SH-SY5Y (cell line): ENCODE measurements around the gene RIN3.

ENCODE experiments used
- GATA2 ChIP-seq: IDR thresholded peaks from 2 replicates; pipeline ENCODE4 v1.6.1; 2011; ENCODE audit warnings: mild to moderate bottlenecking, low read depth, low read length
- GATA3 ChIP-seq: IDR thresholded peaks from 2 replicates; pipeline ENCODE4 v1.6.1; 2011; ENCODE audit warnings: low read depth, mild to moderate bottlenecking, low read length, moderate library complexity

Gene RIN3, protein sequence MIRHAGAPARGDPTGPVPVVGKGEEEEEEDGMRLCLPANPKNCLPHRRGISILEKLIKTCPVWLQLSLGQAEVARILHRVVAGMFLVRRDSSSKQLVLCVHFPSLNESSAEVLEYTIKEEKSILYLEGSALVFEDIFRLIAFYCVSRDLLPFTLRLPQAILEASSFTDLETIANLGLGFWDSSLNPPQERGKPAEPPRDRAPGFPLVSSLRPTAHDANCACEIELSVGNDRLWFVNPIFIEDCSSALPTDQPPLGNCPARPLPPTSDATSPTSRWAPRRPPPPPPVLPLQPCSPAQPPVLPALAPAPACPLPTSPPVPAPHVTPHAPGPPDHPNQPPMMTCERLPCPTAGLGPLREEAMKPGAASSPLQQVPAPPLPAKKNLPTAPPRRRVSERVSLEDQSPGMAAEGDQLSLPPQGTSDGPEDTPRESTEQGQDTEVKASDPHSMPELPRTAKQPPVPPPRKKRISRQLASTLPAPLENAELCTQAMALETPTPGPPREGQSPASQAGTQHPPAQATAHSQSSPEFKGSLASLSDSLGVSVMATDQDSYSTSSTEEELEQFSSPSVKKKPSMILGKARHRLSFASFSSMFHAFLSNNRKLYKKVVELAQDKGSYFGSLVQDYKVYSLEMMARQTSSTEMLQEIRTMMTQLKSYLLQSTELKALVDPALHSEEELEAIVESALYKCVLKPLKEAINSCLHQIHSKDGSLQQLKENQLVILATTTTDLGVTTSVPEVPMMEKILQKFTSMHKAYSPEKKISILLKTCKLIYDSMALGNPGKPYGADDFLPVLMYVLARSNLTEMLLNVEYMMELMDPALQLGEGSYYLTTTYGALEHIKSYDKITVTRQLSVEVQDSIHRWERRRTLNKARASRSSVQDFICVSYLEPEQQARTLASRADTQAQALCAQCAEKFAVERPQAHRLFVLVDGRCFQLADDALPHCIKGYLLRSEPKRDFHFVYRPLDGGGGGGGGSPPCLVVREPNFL

DNA sequence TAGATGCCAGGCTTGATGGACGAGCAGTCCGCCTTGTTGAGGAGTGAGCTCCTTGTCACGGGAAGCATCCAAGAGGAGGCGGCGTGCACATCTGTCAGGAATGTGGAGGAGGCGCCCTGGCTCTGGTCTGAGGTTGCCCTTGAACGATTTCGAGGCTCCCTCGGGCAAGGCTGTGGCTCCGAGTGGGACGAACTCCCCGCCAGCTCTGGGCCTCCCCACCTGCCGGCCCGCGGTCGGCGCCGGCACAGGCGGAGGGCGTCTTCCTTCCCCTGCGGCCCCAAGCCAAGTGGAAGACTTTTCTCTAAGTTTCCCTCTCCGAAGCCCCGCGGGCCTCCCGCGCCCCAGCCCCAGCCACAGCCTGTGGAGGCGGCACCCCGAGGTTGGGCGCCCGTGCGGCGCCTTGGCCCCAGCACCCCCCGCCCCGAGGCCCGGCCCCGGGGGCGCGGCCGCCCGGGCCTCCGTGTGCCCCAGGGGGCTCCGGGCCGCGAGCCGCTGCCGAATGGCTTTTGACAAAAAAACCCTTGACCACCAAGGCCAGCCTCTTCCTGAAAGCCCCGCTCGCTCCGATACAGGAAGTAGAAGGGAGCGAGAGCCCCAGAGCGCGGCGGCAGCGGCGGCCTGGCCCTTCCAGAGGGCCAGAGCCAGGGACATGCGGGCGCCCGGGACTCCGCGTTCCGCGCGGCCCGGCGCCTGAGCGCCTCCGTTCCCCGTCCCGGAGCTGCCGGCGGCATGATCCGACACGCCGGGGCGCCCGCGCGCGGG is at the start of gene RIN3:
Gene RIN3, plus strand, starts transcription at position 578 of the 762 bp plus-strand sequence. Its CDS starts 152 bp downstream, at position 730.
- no peak for TF ChIP-seq GATA3
- no peak for TF ChIP-seq GATA2

DNA sequence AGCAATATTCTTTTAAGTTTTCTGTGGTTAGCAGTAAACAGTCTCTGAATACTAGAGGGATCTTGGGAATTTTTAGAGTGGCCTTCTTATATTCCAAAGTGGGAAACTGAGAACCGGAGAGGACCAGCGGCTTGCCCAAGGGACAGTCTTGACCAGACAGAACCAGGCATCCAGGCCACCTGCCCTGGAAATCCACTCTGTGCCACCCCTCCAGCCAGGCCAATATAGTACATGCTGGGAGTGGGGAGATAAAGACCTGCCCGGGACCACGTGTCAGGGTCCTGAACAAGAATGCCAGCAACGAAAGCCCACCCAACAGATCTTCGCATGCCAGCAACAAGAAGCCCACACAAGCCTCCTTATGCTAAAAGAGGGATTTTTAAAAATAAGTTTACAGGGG is 49.4 kb upstream of the RIN3 start:
- TF ChIP-seq GATA3 (no peak), GATA2 (no peak)

DNA sequence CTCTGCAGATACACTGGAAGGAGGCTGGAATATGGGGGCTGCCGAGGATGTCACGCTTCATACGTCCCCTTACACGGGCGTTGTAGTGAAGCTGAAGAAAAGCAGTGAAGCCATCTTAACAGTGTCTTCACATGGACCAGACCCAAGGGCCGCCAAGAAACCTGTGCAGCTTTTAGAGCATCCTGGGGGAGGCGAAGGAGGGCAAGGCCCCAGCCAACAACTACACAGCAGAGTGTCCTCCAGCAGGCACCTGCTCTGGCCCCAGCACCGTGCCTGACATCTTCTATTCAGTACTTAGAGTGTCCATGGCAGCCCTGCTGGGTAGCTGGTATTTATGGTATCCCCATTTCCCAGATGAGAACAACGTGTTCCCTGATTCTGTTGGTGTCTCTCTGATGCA is 48.9 kb upstream of the RIN3 start:
- TF ChIP-seq GATA2 (no peak), GATA3 (no peak)

DNA sequence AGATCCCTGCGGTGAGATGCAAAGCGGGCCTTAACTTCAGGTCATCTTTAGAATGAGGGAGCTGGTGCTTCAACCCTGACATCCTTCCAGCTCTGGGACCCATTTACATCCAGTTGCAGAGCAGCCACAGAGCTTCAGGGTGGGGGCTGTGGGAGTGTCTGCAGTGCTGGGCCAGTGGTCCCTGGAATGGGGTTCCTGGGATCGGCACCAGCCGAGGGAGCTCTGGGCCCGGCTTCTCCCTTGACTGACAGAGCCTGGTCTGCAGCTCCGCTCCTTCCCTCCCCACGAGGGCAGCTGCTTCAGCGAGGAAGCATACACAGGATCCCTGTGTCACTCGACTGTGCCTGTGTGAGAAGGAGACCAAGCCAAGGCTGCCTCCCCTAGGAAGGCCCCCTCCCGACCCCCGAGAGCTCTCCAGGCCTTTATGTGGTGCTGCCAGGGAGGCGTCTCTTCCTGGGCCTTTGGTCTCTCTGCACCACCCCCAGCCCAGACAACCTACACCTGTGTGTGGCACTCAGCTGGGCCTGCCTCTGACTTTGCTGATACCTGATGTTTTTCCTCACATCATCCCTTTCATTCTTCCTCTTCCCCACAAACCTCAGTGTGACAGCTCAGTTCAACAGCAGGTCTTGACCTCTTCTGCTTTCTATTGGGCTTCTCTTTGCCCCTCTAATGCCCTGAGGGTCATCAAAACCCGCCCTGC is 48.1 kb upstream of the RIN3 start:
- no peak for TF ChIP-seq GATA2
- TF ChIP-seq GATA3: no peak

DNA sequence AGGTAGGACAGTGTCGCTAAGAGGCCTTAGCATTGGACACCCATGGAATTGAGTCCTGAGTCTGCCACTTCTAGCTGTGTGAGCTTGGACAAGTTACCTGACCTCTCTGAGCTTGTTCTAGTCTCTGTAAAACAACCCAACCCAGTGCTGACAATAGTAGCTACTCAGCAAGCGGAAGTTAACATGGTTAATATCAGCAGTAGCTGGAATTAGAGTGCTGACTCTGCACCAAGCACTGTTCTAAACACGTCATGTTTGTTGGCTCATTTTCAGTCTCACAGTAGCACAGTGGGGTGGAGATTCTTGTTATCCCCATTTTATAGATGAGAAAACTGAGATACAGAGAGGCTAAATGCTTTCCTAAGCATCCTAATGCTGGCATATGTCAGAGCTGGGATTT is 47.5 kb upstream of the RIN3 start:
- TF ChIP-seq GATA2 (no peak), GATA3 (no peak)

DNA sequence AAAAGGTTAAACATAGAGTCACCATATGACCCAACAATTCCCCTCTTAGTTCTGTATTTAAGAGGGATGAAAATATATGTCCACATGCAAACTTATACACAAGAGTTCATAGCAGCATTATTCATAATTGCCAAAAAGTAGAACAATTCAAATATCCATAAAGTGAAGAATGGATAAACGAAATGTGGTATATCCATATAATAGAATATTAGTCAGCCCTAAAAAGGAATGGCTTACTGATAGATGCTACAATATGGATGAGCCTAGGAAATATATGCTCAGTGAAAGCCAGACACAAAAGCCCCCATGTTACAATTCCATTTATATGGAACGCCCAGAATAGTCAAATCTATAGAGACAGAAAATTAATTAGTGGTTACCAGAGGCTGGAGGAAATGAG is 44.1 kb upstream of the RIN3 start:
- TF ChIP-seq GATA3 (no peak), GATA2 (no peak)

DNA sequence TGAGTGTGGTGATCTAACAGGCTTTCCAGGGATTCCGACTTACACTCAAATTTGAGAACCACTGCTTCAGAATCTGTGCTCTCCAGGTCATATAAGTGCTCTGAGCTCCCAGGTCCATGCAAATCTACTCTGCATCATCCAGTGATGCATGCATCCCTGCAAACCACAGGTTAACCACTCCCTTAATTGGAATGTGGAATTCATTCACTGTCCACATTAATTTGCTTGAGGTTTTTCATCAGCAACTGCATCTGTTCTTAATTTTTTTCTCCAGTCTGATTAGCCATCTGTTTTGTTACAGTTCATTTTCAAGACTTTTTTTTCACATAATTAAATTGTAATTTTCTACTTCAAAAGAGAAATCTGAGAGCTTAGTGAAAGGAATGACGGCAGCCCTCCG is 43.4 kb upstream of the RIN3 start:
- TF ChIP-seq GATA3: no peak
- TF ChIP-seq GATA2: no peak

DNA sequence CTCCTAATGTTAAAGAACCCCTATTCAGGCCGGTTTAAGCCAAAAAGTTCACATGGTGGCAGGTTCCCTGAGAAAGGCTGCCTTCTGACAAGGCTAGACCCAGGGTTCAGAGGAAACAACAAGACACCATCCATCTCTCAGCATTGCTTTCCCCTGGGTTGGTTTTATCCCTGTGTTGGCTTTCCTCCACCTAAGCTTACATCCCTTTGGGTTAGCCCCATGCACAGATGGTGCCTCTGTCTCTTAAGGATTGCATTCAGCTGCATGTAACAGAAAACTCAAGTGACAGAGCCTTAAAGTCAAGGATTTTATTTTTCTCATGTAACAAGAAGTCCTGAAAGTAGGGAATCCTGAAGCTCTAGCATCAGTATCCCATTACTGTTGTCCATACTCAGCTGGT is 42.8 kb upstream of the RIN3 start:
- no peak for TF ChIP-seq GATA2
- no peak for TF ChIP-seq GATA3

DNA sequence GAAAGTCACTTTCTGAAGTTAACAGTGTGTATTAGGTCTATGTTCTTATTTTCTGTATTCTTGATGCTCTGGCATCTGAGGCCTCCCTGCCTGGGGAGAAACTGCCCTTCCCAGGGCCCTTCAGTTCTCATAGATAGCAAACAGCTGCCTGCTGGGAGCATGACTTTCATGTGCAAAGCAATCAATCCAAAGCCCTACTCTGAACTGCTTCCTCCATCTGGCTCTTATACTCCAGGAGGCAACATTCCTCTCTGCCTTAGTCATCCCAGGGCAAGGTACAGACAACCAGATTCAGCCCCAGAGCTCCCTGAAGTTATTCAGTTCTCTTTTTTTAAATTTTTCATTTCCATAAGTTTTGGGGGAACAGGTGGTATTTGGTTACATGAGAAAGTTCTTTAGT is 41.7 kb upstream of the RIN3 start:
- TF ChIP-seq GATA3: no peak
- TF ChIP-seq GATA2: no peak

DNA sequence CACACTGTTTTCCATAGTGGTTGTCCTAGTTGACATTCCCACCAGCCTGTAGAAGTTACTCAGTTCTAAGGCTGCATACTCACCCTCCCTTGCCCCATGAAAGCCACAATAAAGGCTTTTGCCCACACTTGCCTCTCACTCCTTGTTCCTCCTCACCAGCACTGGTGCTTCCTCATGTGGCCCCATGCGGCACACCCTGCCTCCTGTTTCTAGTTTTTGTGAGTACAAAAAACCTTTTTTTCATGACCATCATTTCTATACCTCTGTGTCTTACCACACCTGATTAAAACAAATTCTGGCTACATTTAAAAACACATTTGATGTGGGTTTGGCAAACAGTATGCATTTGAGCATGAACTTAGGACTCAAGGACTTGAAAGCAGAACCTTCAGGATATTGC is 40.7 kb upstream of the RIN3 start:
- TF ChIP-seq GATA2: no peak
- no peak for TF ChIP-seq GATA3

DNA sequence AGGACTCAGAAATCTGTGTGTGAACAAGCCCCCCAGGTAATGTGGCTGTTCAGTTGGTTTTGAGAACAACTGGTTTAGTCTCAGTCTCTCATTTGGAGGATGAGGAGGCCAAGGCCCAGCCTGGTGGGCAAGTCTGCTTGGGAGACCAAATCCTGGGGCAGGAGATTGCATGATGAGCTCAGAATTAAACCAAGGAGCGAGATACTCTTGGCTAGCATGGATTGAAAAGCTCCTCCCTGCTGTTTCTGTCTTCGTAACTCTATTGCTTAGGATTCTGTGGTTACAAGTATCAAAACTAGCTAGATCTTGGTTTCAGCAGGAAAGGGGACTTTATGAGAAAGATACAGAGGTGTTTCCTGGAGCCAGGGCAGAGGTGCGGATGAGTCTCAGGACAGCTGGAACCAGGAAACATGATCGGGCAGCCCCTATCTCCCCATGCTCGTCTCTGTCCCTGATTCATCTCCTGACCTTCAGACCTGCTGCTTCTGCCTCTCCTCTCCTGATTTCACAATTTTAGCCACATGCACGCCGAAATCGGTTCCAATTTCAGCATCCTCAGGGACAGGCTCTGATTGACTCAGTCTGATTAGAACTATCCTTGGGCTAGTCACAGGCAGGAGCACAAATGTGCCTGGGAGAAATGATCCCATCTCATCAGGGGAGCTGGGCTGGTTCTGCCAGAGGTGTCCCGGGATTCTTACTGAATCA is 40.2 kb upstream of the RIN3 start:
- TF ChIP-seq GATA2 (no peak), GATA3 (no peak)

DNA sequence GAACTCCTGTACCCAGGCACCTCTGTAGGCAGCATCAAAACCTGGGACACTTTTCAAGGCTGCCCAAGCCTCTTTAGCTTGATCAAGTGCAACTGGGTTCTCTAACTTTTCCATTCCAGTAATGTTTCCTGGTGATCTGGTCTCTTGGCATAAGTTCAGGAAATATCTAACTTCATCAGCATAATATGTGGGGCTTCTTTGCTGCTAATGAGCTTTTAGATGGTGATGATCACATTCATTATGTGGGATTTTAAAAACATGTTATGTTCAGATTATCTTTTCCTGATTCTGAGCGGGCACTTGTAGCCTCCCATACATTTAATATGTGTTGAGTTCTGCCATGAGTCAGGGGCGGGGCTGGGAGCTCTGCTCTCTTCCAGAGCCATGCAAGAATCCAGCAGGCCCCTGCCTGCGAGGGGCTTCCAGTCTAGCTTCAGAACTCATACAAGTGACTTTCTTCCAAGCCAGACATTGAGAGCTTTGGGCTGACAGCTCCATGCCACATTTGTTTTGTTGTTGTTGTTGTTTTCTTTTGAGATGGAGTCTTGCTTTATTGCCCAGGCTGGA is 39.5 kb upstream of the RIN3 start:
- TF ChIP-seq GATA2 (no peak), GATA3 (no peak)

DNA sequence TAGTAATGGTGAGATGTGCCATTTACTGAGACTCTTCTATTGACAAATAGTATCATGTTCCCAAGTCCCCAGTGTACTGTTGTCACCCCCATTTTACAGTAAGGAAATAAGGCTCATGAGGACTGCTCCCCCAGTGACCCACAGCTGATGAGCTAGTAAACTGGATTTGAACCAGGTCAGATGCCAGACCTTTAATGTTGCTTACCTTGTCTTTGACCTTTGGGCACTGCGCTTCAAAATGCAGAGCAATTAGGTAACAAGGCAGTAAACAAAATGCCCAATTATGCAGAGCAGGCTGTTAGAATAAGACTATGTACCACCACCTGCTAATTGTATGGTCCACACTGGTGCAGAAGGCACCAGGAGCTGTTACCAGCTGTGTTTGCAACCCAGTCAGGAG is 38.5 kb upstream of the RIN3 start:
- TF ChIP-seq GATA2: no peak
- no peak for TF ChIP-seq GATA3
